ENCODE measurements around the gene CAMTA1.

The CAMTA1 gene

GRCh38 chr1:6971048-6971447, 185.8 kb downstream of the CAMTA1 start:
- DNase-seq (ENCODE audit: low read depth in 3 of 3, low spot score in 1 of 3), result no peak

GRCh38 chr1:6971699-6972098, 186.4 kb downstream of the CAMTA1 start:
- DNase-seq (ENCODE audit: low read depth in 3 of 3, low spot score in 1 of 3), result no peak

GRCh38 chr1:6972399-6972798, 187.1 kb downstream of the CAMTA1 start:
- no peak for DNase-seq (ENCODE audit: low read depth in 3 of 3, low spot score in 1 of 3)

- DNase-seq (ENCODE audit: low read depth in 3 of 3, low spot score in 1 of 3), result no peak
Measured at GRCh38 chr1:6975331-6976043, 190.2 kb downstream of the CAMTA1 start.

- no peak for DNase-seq (ENCODE audit: low read depth in 3 of 3, low spot score in 1 of 3)
Measured at GRCh38 chr1:6976044-6976375, 190.8 kb downstream of the CAMTA1 start.

- DNase-seq (ENCODE audit: low read depth in 3 of 3, low spot score in 1 of 3), result no peak
Measured at GRCh38 chr1:6979003-6979613, 193.9 kb downstream of the CAMTA1 start.

GRCh38 chr1:6981595-6981994, 196.3 kb downstream of the CAMTA1 start:
- DNase-seq (ENCODE audit: low read depth in 3 of 3, low spot score in 1 of 3), result no peak

- no peak for DNase-seq (ENCODE audit: low read depth in 3 of 3, low spot score in 1 of 3)
Measured at GRCh38 chr1:6982443-6982842, 197.2 kb downstream of the CAMTA1 start.

GRCh38 chr1:6982860-6983259, 197.6 kb downstream of the CAMTA1 start:
- DNase-seq (ENCODE audit: low read depth in 3 of 3, low spot score in 1 of 3), result no peak

GRCh38 chr1:6984536-6984935, 199.3 kb downstream of the CAMTA1 start:
- DNase-seq (ENCODE audit: low read depth in 3 of 3, low spot score in 1 of 3), result no peak

GRCh38 chr1:6984986-6985385, 199.7 kb downstream of the CAMTA1 start:
- DNase-seq (ENCODE audit: low read depth in 3 of 3, low spot score in 1 of 3), result no peak

GRCh38 chr1:6985549-6986276, 200.5 kb downstream of the CAMTA1 start:
- DNase-seq (ENCODE audit: low read depth in 3 of 3, low spot score in 1 of 3), result no peak

- DNase-seq (ENCODE audit: low read depth in 3 of 3, low spot score in 1 of 3), result no peak
Measured at GRCh38 chr1:6986281-6986680, 201.0 kb downstream of the CAMTA1 start.

GRCh38 chr1:6987940-6988339, 202.7 kb downstream of the CAMTA1 start:
- no peak for DNase-seq (ENCODE audit: low read depth in 3 of 3, low spot score in 1 of 3)

GRCh38 chr1:6988796-6989195, 203.5 kb downstream of the CAMTA1 start:
- DNase-seq (ENCODE audit: low read depth in 3 of 3, low spot score in 1 of 3), result no peak

GRCh38 chr1:6989212-6990159, 204.2 kb downstream of the CAMTA1 start:
- DNase-seq (ENCODE audit: low read depth in 3 of 3, low spot score in 1 of 3), result no peak

GRCh38 chr1:6991266-6991665, 206.0 kb downstream of the CAMTA1 start:
- DNase-seq (ENCODE audit: low read depth in 3 of 3, low spot score in 1 of 3), result no peak

GRCh38 chr1:6995789-6996188, 210.5 kb downstream of the CAMTA1 start:
- no peak for DNase-seq (ENCODE audit: low read depth in 3 of 3, low spot score in 1 of 3)

- no peak for DNase-seq (ENCODE audit: low read depth in 3 of 3, low spot score in 1 of 3)
Measured at GRCh38 chr1:6996371-6996770, 211.1 kb downstream of the CAMTA1 start.

- no peak for DNase-seq (ENCODE audit: low read depth in 3 of 3, low spot score in 1 of 3)
Measured at GRCh38 chr1:6996866-6997265, 211.6 kb downstream of the CAMTA1 start.

- no peak for DNase-seq (ENCODE audit: low read depth in 3 of 3, low spot score in 1 of 3)
Measured at GRCh38 chr1:6998267-6998666, 213.0 kb downstream of the CAMTA1 start.

Measured in stimulated activated CD4-positive, alpha-beta T cell treated with anti-CD3 and anti-CD28 coated beads, TNF-alpha, amount 100 ng/mL, for 1 hour (primary cell).